ENCODE results near the gene RABGAP1L. TPM values are rescaled to one million over a fixed set of nuclear protein-coding genes. Genes with fewer than 3 reads are reported as not detected.
A peak's percentile ranks its signal among the peaks of the same experiment; 100 is the strongest.

Gene RABGAP1L
- total and polyA plus RNA-seq, 10 of the 15 experiments (the other 5 are each of a cell fraction or from before 2014, with no cell fraction given), result 5.8 to 194 (median 113) TPM

GRCh38 chr1:174206148-174206836, 47.0 kb downstream of the RABGAP1L start (continued):
- no peak for TF ChIP-seq CUX1 (IDR thresholded peaks at IDR 0.05; ENCODE audit: insufficient replicate concordance, low read depth, low read length)
- TF ChIP-seq RUNX3 (IDR thresholded peaks at IDR 0.05; ENCODE audit: low read length), result peak; percentile 91
- no peak for TF ChIP-seq HDGF (IDR thresholded peaks at IDR 0.05)
- TF ChIP-seq ZBTB40 (IDR thresholded peaks at IDR 0.05; ENCODE audit: borderline replicate concordance), result no peak
- TF ChIP-seq MAX (IDR thresholded peaks at IDR 0.05; ENCODE audit: low read depth, low read length), result no peak
- TF ChIP-seq GATAD2B (conservative IDR thresholded peaks at IDR 0.05; ENCODE audit: low read depth), result no peak
- TF ChIP-seq MEF2A (IDR thresholded peaks at IDR 0.05; ENCODE audit: insufficient read depth, low read depth, low read length), result peak; percentile 79; the same call in 1 of the 2 replicates
- no peak for TF ChIP-seq LARP7 (IDR thresholded peaks at IDR 0.05)
- TF ChIP-seq RAD51 (IDR thresholded peaks at IDR 0.05), result no peak
- no peak for TF ChIP-seq IKZF2 (IDR thresholded peaks at IDR 0.05)
- no peak for TF ChIP-seq ZNF592 (IDR thresholded peaks at IDR 0.05)
- TF ChIP-seq PAX5 (IDR thresholded peaks at IDR 0.05; ENCODE audit: borderline replicate concordance, low read depth, low read length), result no peak
- TF ChIP-seq NR2C1 (IDR thresholded peaks at IDR 0.05), result no peak
- TF ChIP-seq SMARCA5 (IDR thresholded peaks at IDR 0.05), result no peak

Data from GM12878 (cell line).